Measurements from ENCODE around the gene PCF11.

PCF11 gene

DNA sequence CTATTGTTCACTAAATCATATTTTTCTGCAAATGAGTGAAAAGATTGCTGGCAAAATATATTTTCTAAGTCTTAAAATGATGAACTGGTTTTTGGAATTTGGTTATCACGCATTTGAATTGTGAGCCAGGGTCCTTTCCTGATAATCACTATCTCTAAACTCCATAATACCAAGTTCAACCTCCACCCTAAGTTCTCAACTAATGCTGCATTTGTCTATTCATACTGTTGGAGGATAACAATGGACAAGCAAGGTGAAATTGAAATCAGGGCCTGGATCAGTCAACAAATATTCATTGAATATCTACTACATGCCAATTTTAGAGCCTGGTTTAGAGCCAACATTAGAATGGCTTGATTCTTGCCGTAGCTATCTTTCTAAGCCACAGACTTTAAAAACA, 4.7 kb upstream of the PCF11 start:
- no peak for DNase-seq

DNA sequence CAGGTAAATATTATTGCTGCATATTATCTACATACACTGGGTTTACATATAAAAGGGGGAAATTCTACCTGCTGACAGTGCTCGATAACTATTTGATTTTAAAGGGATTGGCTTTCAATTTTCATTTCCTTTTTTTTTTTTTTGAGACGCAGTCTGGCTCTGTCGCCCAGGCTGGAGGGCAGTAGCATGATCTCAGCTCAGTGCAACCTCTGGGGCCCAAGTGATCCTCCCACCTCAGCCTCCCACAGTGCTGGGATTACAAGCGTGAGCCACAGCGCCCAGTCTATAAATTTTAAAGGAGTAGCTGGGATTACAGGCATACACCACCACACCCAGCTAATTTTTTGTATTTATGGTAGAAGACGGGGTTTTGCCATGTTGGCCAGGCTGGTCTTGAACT, 3.2 kb upstream of the PCF11 start:
- DNase-seq: no peak

DNA sequence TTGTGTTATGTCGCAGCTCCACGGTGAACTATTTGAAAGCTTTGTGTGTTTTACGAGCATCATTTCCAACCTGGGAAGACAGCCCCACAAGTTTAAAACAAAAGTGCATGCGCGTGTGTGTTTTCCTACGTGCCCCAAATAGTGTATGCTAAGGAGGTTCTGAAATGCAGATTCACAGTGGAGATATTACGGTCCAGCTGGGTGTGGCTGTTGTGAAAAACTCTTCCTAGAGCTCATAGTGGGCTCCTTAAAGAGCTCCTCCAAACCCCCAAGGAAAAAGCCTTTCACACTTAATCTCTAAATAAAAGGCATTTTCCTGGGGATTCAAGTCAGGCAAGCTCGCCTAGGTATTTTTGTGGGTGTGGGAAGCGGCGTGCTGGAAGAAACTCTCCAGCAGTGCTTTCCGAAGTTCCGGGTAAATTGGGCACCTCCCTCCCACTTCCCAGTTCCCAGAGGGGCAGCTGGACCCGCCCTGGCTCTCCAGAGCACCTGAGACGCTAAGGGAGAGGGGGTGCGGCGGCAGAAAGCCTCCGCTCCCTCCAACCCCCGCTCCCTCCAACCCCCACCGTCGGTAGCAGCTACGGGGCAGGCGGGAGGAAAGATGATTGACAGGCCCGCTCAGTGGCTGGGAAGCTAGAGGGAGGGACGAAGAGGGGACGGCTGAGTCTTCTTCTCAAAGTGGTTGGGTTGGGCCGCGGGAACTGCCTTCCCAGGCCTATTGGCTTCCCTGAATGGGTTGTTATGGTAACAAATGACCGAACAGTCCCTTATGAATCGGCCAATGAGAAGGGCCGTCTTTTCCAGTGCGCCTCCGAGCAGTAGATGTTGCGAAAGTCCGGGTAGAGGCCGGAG, 561 bp upstream of the PCF11 start:
- peak; percentile 100 for DNase-seq

DNA sequence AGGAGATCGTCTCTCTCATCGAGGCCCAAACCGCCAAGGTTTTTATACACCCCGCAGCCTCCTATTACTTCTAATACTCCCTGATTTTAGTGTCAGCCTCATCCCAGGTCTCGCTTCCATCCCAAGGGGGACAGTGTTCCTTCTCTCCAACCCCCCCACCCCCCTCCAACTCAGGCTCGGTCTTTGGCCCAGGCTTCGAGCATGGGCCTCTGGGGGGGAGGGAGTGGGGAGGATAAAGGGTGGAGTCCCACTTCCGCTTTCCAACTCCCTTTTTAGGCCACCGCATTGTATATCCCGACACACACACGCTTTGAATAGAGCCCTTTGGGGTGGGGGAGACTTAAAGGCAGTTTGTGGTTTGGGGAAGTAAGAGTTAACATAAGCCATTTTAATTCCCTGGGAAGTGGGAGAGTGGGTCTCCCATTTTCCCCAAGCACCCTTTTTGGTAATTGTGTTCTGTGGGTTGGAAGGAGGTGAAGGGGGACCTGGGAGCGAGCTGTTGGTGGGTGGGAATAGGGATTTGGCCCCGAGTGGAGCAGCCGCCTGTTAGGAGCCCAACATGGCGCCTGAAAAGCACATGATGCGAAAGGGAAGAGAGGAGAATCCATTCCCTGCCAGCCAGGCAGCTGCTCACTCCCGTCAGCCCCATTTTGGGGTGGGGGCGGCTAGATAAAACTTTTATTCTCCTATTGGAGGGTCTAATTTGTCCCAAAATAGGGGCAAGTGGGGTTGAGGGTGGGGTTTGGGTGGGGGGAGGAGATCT, 844 bp downstream of the PCF11 start:
- no peak for DNase-seq

DNA sequence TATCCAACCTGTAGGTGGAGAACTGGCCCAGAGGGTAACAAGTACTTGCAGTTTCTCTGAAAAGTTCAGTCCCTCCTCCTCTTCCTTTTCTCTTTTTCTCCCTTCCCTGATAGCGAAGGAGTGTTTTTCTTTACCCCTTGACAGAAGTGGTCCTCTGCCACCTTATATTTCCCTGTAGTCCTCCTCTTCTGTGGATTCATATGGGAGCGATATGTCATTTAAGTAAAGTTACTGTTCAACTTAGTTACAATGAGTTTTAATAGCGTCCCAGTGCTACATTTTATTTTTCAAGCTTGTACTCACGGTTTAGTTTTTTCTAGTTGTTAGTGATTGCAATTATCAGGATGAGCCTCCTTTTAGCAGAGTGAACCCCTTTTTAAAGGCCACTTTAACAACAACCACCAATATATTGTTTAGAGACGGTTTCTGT, 1.4 kb downstream of the PCF11 start:
- no peak for DNase-seq

DNA sequence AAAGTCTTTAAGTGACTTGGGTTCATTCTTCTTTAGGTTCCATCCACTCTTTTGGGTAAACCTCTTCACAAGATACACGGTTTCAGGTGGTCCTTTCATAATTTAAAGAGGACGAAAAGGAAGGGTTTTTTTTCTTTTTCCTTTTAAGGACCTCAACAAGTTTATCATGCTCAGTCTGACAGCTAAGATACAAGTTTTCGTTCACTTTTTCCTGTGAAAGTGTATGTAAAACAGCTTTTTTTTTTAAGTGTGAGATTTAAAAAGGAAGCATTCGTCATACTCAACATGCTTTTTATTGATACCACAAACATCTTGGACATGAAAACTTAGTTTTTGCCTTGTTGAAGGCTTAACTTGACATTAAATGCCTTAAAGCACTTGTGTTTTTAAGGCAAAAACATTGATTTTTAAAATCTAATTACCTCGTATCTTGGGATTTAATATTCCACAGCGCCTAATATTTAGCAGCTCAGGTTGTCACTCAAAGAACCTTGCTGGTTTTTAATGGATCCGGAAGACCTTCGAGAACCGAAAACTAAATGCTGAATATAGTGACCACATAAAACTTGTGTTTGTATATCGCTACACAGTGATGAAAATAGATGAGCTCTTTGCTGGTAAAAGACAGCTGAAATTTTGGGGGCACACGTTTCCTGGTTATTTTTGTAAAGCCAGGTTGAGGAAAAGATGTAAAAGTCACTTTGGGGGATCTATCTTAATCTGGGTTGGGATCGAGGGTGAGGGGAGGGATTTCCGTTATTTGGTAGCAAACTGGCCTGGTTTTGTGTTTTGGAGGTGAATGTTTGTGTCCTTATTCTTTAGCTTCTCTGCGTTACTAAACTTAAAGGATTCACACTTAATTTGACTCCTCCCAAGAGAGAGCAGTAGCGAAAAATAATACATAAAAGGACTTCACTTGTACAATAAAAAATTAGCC, 2.3 kb downstream of the PCF11 start:
- DNase-seq: no peak

DNA sequence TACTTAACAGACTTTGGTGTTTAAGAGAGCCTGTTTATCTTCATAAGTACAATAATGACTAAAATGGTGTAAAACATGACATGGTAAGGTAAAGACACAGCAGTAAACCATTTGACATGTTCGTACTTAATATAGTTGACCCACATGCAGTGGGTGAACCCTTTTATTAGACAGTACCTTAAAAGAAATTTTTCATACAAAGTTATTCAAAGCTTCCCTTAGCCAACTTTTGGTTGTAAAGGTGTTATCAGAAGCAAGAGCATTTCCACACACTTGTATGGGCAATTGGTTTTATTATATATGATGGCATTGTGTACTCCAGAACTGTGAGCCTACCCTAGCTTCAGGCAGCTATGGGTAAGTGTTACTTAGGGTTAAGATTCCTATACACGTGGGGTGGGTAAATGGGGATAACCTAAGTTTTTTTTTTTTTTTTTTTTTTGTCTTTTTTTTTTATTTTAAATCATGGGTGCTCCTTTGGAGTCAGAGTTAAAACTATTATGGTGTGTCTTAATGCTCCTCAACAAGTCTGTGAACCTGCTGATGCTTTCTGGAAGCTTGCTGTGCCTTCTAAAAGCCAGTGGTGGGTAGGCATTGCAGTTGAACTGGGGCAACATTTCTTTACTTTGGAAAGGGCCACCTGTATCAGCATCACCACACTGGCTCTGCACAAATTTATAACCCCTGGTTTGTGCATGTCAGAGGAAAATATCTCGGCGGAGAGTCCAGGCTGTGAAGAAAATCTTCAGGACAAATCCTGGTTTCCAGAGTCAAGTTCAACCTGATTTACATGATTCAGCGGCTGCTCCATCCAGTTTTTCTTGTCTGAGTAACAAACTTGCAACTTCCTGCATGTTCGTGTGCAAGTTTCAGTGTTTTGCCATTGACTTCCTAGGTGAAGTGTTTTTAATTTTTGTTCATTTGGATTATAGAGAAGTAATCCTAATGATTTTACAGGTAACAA, 3.3 kb downstream of the PCF11 start:
- DNase-seq: no peak

DNA sequence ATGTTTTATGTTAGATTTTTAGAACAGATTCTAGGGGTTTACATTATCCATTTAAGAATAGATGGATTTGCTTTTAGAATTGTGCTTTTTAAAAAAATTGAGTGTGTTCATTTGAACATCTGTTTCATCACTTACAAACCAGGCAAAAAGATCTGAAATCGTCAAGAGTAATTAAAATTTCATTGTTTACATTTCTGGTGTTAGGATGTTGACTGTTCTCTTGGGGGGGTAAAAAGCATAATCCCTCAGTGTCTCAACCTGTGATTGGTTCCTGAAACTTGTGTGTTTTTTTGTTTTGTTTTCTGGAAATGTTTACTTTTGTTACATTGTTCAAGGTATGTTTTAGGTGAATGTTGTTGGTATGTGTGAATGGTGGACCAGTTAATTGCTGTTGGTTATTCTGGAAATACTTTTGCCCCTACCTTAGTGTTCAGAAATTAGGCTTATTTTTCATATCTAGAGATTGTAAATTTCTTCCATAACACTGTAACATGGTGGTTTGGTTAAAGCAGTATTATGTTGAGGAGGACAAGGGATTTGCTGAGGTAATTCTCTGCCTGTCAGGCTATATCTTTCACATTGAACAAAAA, 4.8 kb downstream of the PCF11 start:
- DNase-seq: no peak

DNA sequence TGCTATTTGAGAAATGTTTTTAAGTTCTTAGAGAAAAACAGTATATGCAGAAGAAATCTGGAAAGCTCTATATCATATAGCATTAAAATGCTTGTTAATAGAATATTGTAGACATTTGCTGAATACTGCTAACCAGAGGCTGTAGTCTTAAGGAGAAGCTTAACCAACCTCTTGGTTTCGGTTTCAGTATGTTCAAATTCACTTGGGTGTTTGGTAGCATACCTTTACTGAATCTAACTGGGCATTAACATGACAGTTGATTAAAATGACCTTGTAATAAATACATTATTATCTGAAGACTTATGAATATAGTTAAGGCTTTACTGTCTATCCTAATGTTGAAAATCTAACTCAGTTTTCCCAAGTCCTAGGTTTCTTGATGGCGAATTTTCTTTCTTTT, 5.4 kb downstream of the PCF11 start:
- DNase-seq: no peak

DNA sequence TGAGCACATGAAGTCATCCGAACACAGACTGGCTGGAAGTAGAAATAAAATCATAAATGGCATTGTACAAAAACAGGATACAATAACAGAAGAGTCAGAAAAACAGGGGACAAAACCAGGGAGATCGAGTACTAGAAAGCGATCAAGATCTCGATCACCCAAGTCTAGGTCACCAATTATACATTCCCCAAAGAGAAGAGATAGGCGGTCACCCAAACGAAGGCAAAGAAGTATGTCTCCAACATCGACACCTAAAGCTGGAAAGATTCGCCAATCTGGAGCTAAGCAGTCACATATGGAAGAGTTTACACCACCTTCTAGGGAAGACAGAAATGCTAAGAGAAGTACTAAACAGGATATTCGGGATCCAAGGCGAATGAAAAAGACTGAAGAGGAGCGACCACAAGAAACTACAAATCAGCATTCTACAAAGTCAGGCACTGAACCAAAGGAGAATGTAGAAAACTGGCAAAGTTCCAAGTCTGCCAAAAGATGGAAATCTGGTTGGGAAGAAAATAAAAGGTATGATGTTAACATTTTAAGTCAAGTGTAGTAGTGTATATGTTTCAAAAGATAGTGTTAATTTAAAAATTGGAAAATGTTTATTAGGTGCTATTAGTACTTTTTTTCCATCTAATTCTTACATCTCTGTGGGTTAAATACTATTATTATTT, 9.4 kb downstream of the PCF11 start:
- DNase-seq: no peak

DNA sequence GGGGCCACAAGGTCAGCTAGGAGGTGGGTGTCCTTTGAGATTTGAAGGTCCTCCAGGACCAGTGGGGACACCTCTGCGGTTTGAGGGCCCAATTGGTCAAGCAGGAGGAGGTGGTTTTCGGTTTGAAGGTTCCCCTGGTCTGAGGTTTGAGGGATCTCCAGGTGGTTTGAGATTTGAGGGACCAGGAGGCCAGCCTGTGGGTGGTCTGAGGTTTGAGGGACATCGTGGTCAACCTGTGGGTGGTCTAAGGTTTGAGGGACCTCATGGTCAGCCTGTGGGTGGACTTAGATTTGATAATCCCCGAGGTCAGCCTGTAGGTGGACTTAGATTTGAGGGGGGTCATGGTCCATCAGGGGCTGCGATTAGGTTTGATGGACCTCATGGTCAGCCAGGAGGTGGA, 11.8 kb downstream of the PCF11 start:
- DNase-seq: no peak

DNA sequence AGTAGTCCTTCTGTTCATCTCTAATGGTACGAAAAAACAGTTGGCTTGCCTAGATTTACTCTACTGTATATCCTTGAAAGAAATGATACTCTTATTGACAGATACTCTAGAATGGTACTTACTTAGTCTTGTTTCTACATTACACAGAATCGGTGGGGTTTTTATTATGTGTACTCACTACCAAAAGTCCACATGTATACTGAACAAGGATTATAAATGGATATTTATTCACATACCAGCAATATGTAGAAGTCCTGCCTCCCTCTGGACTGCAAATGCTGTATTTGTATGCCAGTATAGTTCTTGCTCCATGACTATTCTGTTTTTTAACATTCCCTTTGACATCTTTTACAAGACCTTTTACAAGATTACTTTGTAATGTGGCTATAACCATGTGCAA, 13.9 kb downstream of the PCF11 start:
- DNase-seq: no peak

DNA sequence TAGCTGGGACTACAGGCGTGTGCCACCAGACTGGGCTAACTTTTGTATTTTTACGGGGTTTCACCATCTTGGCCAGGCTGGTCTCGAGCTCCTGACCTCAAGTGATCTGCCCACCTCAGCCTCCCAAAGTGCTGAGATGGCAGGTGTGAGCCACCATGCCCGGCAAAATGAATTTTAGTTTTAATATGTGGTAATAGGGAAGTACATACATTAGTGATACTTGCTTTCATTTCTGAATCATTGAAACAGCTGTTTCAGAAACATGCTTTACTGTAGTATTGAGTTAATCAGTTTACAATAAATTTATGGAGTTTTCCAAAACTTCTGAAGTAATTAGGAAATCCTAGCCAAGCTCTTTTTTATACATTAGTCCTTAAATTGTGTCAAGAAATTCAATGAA, 15.6 kb downstream of the PCF11 start:
- no peak for DNase-seq

DNA sequence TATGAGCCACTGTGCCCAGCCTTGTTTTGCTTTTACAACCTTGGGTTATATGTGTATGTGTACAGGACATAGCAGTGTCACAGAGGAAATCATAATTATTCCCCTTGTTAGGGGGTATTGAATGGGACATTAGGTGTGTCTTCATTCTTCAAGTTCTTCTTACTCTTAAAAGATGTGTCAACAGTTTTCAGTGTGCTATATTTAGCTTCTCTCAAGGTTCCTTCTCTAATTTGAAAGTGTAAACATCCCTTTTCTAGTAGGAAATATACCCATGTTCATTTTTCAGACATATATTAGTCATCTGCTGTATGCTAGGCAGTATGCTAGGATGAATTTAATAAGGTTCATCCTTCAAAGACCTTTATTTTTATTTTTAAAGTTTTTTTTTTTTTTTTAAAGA, 17.1 kb downstream of the PCF11 start:
- no peak for DNase-seq

DNA sequence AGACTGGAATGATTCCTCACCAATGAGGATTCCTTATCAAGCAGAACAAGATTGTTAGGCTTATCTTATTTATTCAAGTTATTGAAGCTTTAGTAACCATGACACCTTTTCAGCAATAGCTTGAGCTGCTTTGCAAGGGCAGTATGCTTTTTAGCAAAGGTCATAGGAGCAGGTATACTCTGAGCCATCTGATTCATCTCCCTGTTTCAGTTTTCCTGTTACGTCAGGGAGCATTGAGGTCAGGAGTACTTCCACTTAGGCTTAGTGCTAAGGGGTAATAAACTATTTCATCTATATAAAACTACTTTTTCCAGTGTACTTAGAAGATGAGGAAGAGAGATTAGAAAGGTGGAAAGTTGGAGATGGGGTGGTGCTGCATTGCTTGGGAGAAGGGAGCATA, 18.9 kb downstream of the PCF11 start:
- no peak for DNase-seq

DNA sequence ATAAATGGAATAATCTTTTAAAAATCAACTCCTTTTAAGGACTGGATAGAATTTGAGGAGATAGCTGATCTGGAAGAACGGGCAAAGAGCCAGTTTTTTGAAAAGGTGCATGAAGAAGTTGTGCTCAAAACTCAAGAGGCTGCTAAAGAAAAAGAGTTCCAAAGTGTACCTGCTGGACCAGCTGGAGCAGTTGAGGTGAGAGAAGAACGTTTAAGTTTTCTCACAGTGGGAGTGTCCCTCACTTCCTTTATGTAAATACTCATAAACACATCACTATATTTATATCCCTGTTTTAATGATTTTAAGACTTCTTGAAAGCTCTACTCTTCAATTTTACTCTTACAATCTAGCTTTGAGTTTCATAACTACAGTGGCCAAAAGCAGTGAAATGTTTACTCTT, 24.9 kb downstream of the PCF11 start:
- DNase-seq: no peak

DNA sequence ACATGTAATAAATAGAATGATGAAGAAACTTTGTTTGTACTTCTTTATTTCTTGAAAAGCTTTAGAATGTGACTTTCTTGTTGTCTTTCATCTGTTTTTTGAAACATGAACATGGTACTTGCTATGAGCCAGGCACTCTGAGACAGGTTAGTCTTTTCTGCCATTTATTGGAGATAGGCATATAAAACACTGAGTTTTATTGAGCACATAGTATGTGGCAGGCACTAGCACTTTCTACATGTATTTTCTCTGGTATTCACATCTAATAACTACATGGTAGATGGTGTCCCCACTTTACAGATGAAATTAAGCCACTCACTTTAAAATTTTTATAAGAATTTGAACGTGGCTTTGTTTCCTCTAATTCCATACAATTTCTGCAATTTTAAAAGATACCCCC, 28.8 kb downstream of the PCF11 start:
- no peak for DNase-seq

DNA sequence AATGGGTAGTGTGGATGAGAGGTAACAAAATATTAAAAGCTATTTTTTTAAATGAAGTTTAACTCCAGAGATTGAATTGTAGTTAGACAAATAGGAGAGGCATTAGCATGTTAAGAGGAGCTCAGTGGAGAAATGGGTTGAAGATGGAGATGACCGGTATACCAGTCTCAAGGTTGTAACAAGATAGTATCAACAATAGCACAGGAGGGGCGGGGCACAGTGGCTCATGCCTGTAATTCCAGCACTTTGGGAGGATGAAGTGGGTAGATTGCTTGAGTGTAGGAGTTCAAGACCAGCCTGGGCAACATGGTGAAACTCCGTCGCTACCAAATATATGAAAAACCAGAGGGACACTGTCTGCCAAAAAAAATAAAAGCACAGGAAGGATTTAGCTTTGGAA, 30.5 kb downstream of the PCF11 start:
- DNase-seq: no peak

DNA sequence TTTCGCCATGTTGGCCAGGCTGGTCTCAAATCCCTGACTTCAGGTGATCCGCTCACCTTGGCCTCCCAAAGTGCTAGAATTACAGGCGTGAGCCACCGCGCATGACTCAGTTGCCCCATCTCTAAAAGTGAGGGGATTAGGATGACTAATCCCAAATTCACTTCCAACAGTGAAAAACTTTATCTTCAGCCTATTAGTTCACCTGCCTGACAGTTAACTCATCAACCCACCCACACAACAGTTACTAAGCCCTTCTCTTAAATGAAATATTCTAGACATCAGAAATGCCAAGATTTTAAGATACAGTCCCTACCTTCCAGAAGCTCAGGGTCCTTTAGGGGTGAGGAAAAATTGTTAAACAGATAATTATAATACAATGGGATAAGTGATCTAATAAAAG, 34.6 kb downstream of the PCF11 start:
- DNase-seq: no peak

DNA sequence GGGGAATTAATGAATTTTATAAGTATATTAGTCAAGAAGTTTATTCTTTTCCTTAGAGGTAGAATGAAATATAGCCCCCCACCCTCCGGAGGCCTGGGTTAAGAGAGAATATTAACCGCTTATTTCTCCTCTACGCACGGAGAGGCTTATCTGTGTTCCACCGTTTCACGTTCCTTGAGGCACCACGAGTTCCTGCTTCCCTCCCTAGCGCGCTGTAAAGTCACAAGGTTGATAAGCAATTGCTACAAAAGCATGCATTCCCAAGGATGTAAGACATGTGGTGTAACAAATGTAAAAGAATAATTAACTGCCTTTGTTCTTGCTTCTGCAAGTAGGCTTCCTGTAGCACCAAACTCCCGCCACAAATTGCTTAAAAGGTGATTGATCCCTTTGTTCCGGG, 35.1 kb downstream of the PCF11 start:
- DNase-seq: no peak

DNA sequence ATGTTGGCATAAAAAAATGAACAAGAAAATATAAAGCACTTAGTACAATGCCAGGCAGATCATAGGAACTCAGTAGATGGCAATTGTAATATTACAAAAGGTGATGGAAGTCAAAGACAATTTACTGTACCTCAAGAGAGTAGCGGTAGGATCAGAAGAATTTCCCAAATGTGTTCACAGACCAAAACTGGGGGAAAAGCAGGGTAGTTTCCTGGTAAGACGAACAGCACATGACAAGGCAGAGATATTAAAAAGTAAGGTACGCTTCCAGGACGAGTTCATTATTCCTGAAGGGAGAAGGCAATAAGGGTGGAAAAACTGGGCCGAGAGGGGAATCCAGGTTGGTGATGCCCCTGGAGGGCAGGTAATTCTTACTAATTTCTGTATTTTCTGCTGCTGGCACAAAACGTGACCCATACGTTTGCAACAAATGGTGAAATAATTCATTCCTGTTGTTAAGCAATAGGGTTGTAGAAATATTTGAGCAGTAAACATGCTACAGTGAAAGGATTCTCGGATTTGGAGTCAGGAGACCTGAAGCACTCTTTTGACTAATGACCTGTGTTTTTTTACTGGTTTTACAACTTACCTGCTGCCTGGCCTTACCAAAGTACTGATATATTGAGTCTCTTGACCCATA, 35.8 kb downstream of the PCF11 start:
- DNase-seq: no peak
